ENCODE measurements around the gene HNF4A. TPM values are rescaled to one million over a fixed set of nuclear protein-coding genes. Genes with fewer than 3 reads are reported as not detected.

The HNF4A gene
- total and polyA plus RNA-seq, 2 of the 13 experiments (the other 11 are each of a cell fraction or from before 2014, with no cell fraction given), result 80.9 to 169 TPM

- TF ChIP-seq ZBTB2 (CRISPR knock-in tag; IDR thresholded peaks at IDR 0.05; ENCODE audit: low read depth) (peak; percentile 82; the same call in 1 of the 2 replicates), CBX2 (IDR thresholded peaks at IDR 0.05; ENCODE audit: low read depth, low read length) (no peak), CBX2 (CRISPR knock-in tag; IDR thresholded peaks at IDR 0.05; ENCODE audit: low read depth) (no peak; the same call in 1 of the 2 replicates), SIX4 (CRISPR knock-in tag; IDR thresholded peaks at IDR 0.05) (0 out of 2 replicates have a peak, but pooled peaks have one; percentile 94), ATM (IDR thresholded peaks at IDR 0.05; ENCODE audit: borderline replicate concordance) (no peak), GLMP (CRISPR knock-in tag; IDR thresholded peaks at IDR 0.05; ENCODE audit: borderline replicate concordance) (no peak), ZSCAN12 (CRISPR knock-in tag; IDR thresholded peaks at IDR 0.05) (no peak), TBP (CRISPR knock-in tag; IDR thresholded peaks at IDR 0.05) (no peak), ZMYM4 (CRISPR knock-in tag; IDR thresholded peaks at IDR 0.05) (peak; percentile 97), ZNF331 (CRISPR knock-in tag; IDR thresholded peaks at IDR 0.05) (peak; percentile 98; the same call in 1 of the 2 replicates), ATRX (CRISPR knock-in tag; IDR thresholded peaks at IDR 0.05; ENCODE audit: borderline replicate concordance) (no peak), ZMYM3 (CRISPR knock-in tag; IDR thresholded peaks at IDR 0.05) (peak; percentile 100), ZNF546 (CRISPR knock-in tag; conservative IDR thresholded peaks at IDR 0.05) (peak; percentile 77; the same call in 1 of the 2 replicates), RXRB (CRISPR knock-in tag; IDR thresholded peaks at IDR 0.05; ENCODE audit: borderline replicate concordance) (peak; percentile 99), LCORL (IDR thresholded peaks at IDR 0.05) (peak; percentile 89), LCORL (CRISPR knock-in tag; IDR thresholded peaks at IDR 0.05) (peak; percentile 100), CHCHD3 (CRISPR knock-in tag; IDR thresholded peaks at IDR 0.05) (no peak; the same call in 1 of the 2 replicates), ZNF17 (CRISPR knock-in tag; IDR thresholded peaks at IDR 0.05) (no peak), ZNF777 (CRISPR knock-in tag; IDR thresholded peaks at IDR 0.05) (no peak), ZNF878 (CRISPR knock-in tag; IDR thresholded peaks at IDR 0.05) (peak; percentile 99), ZNF263 (CRISPR knock-in tag; IDR thresholded peaks at IDR 0.05) (peak; percentile 85), NR1H2 (CRISPR knock-in tag; IDR thresholded peaks at IDR 0.05; ENCODE audit: borderline replicate concordance, low read depth) (no peak; the same call in 1 of the 2 replicates), ZBTB38 (CRISPR knock-in tag; IDR thresholded peaks at IDR 0.05) (peak; percentile 82), ZNF10 (CRISPR knock-in tag; IDR thresholded peaks at IDR 0.05; ENCODE audit: borderline replicate concordance, low read depth) (no peak), ZNF782 (CRISPR knock-in tag; IDR thresholded peaks at IDR 0.05; ENCODE audit: borderline replicate concordance) (peak; percentile 36; the same call in 1 of the 2 replicates)
- TF ChIP-seq, protein P1, sequence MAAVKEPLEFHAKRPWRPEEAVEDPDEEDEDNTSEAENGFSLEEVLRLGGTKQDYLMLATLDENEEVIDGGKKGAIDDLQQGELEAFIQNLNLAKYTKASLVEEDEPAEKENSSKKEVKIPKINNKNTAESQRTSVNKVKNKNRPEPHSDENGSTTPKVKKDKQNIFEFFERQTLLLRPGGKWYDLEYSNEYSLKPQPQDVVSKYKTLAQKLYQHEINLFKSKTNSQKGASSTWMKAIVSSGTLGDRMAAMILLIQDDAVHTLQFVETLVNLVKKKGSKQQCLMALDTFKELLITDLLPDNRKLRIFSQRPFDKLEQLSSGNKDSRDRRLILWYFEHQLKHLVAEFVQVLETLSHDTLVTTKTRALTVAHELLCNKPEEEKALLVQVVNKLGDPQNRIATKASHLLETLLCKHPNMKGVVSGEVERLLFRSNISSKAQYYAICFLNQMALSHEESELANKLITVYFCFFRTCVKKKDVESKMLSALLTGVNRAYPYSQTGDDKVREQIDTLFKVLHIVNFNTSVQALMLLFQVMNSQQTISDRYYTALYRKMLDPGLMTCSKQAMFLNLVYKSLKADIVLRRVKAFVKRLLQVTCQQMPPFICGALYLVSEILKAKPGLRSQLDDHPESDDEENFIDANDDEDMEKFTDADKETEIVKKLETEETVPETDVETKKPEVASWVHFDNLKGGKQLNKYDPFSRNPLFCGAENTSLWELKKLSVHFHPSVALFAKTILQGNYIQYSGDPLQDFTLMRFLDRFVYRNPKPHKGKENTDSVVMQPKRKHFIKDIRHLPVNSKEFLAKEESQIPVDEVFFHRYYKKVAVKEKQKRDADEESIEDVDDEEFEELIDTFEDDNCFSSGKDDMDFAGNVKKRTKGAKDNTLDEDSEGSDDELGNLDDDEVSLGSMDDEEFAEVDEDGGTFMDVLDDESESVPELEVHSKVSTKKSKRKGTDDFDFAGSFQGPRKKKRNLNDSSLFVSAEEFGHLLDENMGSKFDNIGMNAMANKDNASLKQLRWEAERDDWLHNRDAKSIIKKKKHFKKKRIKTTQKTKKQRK (IDR thresholded peaks at IDR 0.05; ENCODE audit: low read length), result no peak
Measured at GRCh38 chr20:44394702-44395460, 39.4 kb downstream of the HNF4A start (continued).
